ENCODE results near the gene SMYD3.
"Not testable (repeated sequence)": the region's sequence is repeated elsewhere in the genome, so short reads cannot be mapped to it uniquely, and the experiment has no call there.

The SMYD3 gene

GRCh38 chr1:245969283-245969682 lies 537.8 kb downstream of the SMYD3 start:
- DNase-seq = no peak

GRCh38 chr1:245968775-245969174 lies 538.3 kb downstream of the SMYD3 start:
- no peak for DNase-seq

DNA sequence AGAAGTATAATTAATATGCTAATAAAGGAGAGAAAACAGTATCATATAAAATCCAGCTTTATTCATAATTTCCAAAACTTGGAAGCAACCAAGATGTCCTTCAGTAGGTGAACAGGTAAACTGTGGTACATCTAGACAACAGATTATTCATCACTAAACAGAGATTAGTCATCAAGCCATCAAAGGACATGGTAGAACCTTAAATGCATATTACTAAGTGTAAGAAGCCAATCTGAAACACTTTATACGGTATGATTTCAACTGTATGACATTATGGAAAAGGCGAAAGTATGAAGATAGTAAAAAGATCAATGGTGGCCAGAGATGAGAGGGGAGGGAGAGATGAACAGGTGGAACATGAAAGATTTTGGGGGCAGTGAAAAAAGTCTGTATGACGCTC lies 541.7 kb downstream of the SMYD3 start:
- DNase-seq = no peak

DNA sequence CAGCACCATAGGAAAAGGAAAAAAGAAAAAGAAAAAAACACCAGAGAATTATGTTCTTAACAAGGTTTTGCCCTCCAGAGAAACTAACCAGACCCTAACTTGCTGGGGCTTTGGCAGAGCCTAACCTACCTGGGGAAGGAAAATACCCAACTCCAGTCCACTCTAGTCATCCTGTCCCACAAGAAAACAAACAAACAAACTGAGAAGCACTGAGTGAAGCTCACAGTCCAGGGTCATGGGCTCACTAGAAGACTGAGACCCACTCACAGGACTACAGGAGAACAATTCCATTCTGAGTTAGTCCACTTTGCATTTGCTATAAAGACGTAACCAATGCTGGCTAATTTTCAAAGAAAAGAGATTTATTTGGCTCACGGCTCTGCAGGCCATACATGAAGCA lies 543.4 kb downstream of the SMYD3 start:
- no peak for DNase-seq

DNA sequence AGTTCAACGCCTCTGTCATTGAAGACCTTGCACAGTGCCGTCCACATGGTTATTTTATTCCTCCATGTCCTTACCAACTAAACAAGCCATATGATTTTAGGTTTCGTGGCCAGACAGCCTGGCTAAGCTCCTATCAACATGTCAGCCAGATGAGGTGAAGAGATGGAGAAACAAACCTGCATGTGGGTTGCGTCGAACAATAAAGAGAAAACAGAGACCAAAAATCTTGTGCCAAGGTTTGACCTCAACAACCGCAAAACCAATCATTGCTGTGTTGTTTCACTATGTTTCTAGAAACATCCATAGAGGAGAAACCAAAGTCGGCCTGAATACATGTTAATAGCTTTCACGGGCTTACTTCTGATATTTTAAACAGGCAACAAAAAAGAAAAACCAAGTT lies 544.6 kb downstream of the SMYD3 start:
- DNase-seq = no peak

- no peak for DNase-seq
These were observed 545.9 kb downstream of the SMYD3 start for GRCh38 chr1:245961137-245961540.

DNA sequence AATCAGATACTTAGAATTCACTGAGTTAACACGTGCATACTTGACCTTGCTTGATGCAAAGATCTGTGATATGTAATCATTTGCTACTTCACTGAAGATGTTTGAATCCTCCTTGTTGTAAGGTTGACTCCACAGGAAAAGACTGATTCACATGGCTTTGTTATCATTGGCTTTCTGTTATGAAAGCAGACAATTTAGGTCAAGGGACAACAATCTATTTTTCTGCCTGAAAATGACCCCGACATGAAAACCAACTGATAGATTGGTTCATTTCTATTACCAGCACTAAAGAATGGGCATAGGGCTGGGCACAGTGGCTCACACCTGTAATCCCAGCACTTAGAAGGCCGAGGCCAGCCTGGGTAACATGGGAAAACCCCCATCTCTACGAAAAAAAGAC lies 546.9 kb downstream of the SMYD3 start:
- no peak for DNase-seq

GRCh38 chr1:245958016-245958415 lies 549.1 kb downstream of the SMYD3 start:
- no peak for DNase-seq

DNA sequence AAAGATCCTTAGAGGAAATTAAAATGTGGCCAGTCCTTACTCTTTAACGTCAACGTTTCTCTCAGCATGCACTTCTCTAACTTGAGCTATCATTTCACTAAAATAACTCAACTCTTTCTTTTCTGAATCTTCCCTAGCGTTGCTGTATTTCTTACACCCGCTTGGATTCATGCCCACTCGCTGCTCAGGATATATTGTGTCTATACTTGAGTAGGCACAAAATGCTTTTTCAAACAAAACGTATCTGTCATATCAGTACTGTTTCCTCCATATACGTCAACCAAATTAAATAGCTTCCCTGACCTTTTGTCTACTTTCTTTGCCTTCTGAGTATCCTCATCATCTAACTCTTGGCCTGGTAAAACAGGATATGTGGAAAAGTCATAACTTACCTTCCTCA lies 549.7 kb downstream of the SMYD3 start:
- no peak for DNase-seq

DNA sequence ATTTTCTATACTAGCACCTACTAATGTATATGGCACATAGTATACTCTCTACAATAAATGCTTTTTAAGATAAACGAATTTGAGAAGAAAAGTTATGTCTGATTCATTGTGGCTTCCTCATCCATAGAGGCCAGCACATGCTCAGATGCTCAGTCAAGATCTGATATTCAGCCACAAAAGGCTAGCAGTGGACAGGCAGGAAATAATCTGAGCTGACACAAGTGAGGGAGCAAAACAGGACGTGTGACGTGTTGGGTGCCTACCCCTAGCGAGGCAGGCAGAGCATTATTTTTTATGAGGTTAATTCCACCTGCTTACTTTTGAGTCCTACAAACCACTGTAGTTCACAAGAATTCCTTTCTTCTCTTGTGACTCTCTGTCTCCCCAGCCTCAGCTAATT lies 550.9 kb downstream of the SMYD3 start:
- no peak for DNase-seq

- DNase-seq = no peak
These were observed 553.0 kb downstream of the SMYD3 start for GRCh38 chr1:245953876-245954660.

GRCh38 chr1:245952383-245953026 lies 554.6 kb downstream of the SMYD3 start:
- no peak for DNase-seq

DNA sequence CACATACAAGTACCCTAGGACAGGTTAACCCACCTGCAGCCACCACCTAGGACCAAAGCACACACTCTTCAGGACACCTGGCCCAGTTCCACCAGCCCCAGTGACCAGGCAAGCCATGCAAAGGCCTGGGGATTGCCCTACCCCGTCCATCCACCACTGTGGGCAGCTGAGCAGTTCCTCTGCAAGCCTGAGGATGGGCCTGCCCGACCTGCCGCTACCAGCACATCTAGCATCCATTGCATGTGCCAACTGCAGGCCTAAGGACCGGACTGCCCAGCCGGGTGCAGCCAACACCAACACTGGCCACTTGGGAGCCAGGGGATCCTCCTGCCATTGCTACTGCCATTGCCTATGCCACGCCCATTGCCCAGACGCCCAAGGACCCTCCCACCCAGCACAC lies 558.3 kb downstream of the SMYD3 start:
- no peak for DNase-seq

DNA sequence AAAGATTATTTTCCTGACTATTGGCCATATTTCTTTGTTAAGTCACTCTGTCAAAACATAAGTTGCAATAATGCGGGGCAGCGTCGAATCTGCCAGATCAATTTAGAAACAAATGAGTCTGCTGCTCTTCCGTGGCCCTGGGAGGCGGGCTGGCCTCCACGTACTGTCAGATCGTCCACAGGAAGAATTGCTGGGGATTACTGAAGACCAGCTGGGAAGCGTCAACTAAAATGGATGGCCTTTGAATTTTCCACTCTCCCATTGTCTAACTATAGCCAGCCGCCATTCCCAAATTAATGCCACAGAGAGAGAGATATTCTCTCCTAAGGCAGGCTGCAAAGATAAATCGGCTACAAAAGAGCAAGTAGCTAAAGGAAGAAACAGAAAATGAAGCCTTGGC lies 560.2 kb downstream of the SMYD3 start:
- no peak for DNase-seq

DNA sequence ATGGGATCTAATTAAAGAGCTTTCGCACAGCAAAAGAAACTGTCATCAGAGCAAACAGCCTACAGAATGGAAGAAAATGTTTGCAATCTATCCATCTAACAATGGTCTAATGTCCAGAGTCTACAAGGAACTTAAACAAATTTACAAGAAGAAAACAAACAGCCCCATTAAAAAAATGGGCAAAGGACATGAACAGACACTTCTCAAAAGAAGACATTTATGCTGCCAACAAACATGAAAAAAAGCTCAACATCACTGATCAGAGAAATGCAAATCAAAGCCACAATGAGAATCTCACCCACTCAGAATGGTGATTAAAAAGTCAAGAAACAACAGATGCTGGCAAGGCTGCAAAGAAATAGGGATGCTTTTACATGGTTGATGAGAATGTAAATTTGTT lies 561.9 kb downstream of the SMYD3 start:
- not testable (repeated sequence) for DNase-seq

DNA sequence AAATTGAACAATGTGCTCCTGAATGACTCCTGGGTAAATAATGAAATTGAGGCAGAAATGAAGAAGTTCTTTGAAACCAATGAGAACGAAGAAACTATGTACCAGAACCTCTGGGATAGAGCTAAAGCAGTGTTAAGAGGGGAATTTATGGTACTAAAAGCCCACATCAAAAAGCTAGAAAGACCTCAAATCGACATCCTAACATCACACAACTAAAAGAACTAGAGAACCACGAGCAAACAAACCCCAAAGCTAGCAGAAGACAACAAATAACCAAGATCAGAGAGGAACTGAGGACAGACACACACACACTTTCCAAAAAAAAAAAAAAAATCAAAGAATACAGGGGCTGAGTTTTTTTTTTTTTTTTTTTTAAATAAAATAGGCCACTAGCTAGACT lies 564.2 kb downstream of the SMYD3 start:
- no peak for DNase-seq

- DNase-seq = not testable (repeated sequence)
These were observed 565.3 kb downstream of the SMYD3 start for GRCh38 chr1:245941771-245942170.

- DNase-seq = no peak
These were observed 567.2 kb downstream of the SMYD3 start for GRCh38 chr1:245939756-245940345.

DNA sequence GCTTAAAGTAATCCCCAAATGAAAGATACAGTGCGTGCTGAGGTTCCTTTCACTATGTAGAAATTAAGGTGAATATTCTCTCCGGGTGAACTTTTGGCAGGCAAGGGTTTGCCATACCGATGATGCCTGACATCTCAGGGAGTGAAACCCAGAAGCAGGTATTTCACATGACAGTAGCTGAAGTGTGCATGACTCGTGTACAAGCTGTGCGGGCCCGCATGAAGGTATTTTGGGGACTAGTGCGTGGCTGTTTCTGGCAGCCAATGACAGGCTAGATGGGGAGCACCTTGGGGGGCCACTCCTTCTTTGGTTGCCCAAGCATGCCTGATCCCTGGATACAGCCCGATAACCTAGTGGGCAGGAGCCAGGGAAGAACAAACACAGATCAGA lies 569.0 kb downstream of the SMYD3 start:
- no peak for DNase-seq

DNA sequence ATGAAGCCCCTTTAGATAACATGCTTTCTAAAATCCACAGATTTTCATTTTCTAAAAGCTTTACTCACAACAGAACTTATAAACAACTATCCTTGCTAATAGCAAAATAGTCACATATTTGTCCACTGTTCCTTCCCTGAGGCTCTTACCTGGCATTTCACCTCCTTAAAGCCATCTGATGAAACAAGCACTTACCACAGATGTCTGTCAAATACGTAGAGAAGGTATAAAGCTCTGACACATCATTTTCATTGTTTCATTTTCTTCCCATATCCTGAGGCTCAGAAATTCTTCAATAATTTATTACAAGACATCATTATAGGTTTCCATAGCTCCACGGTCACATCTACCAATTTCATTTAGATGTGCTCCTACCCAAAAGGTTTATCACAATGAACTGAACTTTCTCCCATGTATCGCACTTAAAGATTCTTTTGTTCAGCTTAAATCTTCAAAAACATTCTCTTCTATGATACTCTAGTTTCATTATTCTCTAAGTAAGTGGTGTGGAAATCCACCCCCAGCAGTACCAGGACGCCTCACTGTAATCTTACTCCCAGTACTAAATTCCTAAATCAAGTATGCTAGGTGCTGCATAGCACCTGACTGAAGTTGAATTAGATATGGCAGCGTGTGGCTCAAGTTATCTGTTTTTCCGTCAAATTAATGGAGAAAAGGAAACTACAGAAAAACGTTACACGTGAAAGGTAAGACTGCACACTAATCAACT lies 569.6 kb downstream of the SMYD3 start:
- DNase-seq = no peak

- no peak for DNase-seq
These were observed 572.7 kb downstream of the SMYD3 start for GRCh38 chr1:245934409-245934808.

DNA sequence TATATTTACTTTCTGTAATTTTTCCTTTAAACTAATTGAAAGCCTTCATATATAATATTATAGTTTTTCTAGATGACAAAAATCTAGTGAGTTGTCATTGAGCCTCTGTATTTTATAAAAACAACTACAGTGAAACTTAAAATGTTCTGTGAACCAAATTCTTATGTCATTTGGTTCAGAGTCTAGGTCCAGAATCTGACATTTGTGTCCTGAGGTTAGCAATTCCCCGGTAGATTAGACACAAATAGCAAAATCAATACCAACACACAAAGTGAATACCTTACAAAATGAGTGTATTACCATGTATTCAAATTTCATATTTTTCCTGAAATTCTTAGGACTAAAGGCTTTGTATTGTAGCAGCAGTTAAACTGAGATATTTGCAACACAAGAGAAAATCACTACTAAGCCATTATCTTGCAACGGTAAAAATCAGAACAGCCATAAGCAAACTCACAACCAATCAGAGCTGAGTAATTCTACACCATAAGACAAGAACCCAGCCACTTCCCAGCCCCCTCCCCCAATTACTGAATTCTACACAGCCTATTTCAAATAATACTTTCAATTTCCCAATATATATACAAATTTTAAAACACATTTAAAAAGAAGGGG lies 573.5 kb downstream of the SMYD3 start:
- no peak for DNase-seq

DNA sequence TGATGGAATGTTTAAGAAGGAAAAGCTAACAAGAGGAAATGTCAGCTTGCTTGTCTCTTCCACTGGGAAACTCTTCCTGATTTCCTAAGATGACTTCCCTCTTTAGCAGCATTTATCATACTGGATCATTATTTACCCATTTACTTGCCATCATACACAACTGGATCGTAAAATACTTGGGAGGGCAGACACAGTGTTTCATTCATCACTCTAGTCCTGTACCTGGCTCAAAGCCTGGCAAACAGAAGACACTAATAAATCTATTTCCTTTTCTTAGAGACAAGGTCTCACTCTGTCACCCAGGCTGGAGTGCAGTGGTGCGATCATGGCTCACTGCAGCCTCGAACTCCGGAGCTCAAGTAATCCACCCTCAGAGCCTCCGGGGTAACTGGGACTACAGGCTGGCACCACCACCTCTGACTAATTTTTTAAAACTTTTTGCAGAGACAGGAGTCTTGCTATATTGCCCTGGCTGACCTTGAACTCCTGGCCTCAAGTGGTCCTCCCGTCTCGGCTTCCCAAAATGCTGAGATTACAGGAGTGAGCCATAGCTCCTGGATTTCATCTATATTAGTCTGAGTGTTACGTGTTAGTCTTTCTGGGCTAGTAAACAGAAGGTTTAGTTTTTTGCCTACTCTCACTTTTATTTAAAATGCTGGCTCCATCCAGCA lies 574.6 kb downstream of the SMYD3 start:
- no peak for DNase-seq
